ENCODE measurements around the gene EDEM3. TPM values are rescaled to one million over a fixed set of nuclear protein-coding genes. Genes with fewer than 3 reads are reported as not detected.

EDEM3 gene
- total and polyA plus RNA-seq, 2 donors (not counting 1 experiment from before 2014, with no cell fraction given): 4.3 to 20.9 TPM

GRCh38 chr1:184753608-184754475 lies 816 bp downstream of the EDEM3 start:
- peak overlapping the region; percentile 94 for H3K27ac Mint-ChIP-seq
- H2AFZ ChIP-seq (ENCODE audit: insufficient read depth, low read depth, low read length, poor library complexity, severe bottlenecking): peak overlapping the region; percentile 93
- peak overlapping the region; percentile 68 to 86 for H3K27ac ChIP-seq (ENCODE audit: low read length in 2 of 2)
- peaks cover 26% of the 10 kb centered on the region for H3K4me1 Mint-ChIP-seq
- peak overlapping the region; percentile 95 for H3K4me3 Mint-ChIP-seq
- ATAC-seq (ENCODE audit: low read depth): no peak
- under 1% methylated on average over 36 of the region's 43 CpGs for WGBS (ENCODE audit: insufficient coverage)
- intact Hi-C loops (cut with micrococcal nuclease): loop anchor here (1.0 to 10.0 kb wide), 4 partner anchors 291 to 1279 kb away; partner anchors contain the start of genes ARPC5, RNF2 and SMG7
- H4K20me1 ChIP-seq (ENCODE audit: control insufficient read depth, insufficient read depth, low read length, poor library complexity, severe bottlenecking): no peaks in the 10 kb centered on the region
- H3K36me3 ChIP-seq (replicated peaks in 1 of 2; ENCODE audit: control extremely low read depth in 1 of 2, control insufficient read depth in 1 of 2, extremely low read depth in 1 of 2, insufficient read depth in 2 of 2, low read length in 1 of 2): no peaks in the 10 kb centered on the region
- peak overlapping the region; percentile 76 to 94 (median 91) for H3K4me3 ChIP-seq (ENCODE audit: control extremely low read depth in 1 of 5, extremely low read depth in 1 of 5, insufficient read depth in 1 of 5, low read depth in 2 of 5, low read length in 4 of 5)
- peak overlapping the region; percentile 93 for H3K4me2 ChIP-seq (replicated peaks; ENCODE audit: low read depth, low read length, poor library complexity, severe bottlenecking)
- H3K79me2 ChIP-seq (ENCODE audit: control insufficient read depth, insufficient read depth, low read length): peaks cover 32% of the 10 kb centered on the region
- H3K27me3 Mint-ChIP-seq: peaks cover 4% of the 10 kb centered on the region
- no peaks in the 10 kb centered on the region for H3K9me3 Mint-ChIP-seq (ENCODE audit: insufficient read depth)
- POLR2A ChIA-PET: interaction anchor here (0.6 to 2.2 kb wide), 3 partner anchors 292 to 1621 kb away, joined by 3 to 9 read pairs (median 4); partner anchors contain the start of genes RNF2, SWT1 and TPR
- peak overlapping the region; percentile 89 for H3K9ac ChIP-seq (ENCODE audit: low read length)
- no peaks in the 10 kb centered on the region for H3K9me3 ChIP-seq (ENCODE audit: control extremely low read depth in 1 of 3, control insufficient read depth in 2 of 3, insufficient read depth in 1 of 3, low read length in 2 of 3)
- peak; percentile 14 for DNase-seq
- TF ChIP-seq CTCF (IDR thresholded peaks at IDR 0.05) (no peak), EZH2 (IDR thresholded peaks at IDR 0.05; ENCODE audit: borderline replicate concordance, insufficient read depth, low read depth, low read length, poor library complexity, severe bottlenecking) (no peak)
- CTCF ChIA-PET: interaction anchor here (0.6 to 1.6 kb wide), 4 partner anchors 34 to 941 kb away, joined by 3 to 5 read pairs (median 4); no protein-coding TSS in a partner anchor
- H3K4me1 ChIP-seq (ENCODE audit: control insufficient read depth in 2 of 2, insufficient read depth in 2 of 2, low read length in 2 of 2): peaks cover 16% of the 10 kb centered on the region in 2 donors
- peaks cover 0 to 4% (median 1%) of the 10 kb centered on the region in 4 experiments for H3K27me3 ChIP-seq (replicated peaks in 1 of 4; ENCODE audit: control extremely low read depth in 1 of 4, control insufficient read depth in 3 of 4, insufficient read depth in 4 of 4, low read length in 3 of 4)
